MCF 10A (cell line): Measurements from ENCODE around the gene HSPA4. TPM values are rescaled to one million over a fixed set of nuclear protein-coding genes. Genes with fewer than 3 reads are reported as not detected.

ENCODE experiments used
- BruUV-seq: library from RNA; stranded (reverse); fragments of 400-500 nt; replicated peaks from 2 replicates; lab custom pipeline; 2021; lab: Mats Ljungman, UMichigan
- CTCF ChIA-PET: fragments of 300-600 bp; sonication (Branson Sonifier 250); formaldehyde crosslinking; extraction: SDS; loops from one replicate; lab custom pipeline; 2021; ENCODE audit warnings: antibody characterized with exemption, inconsistent platforms; lab: Yijun Ruan, JAX
- POLR2A ChIA-PET: fragments of 300-600, 350-650 bp; sonication (Branson Sonifier 250); formaldehyde crosslinking; extraction: SDS; loops from one replicate; lab custom pipeline; 2020; ENCODE audit warnings: antibody characterized with exemption, inconsistent platforms; lab: Yijun Ruan, JAX
- DNase-seq: peaks from one replicate; pipeline ENCODE4 v3.0.0-alpha.2; 2018; ENCODE audit not compliant: unreplicated experiment
- H3K27ac Mint-ChIP-seq: one replicate; pipeline ENCODE4 v1.8.0; 2022; ENCODE audit warnings: mild to moderate bottlenecking, low read depth, mixed read lengths; ENCODE audit not compliant: unreplicated experiment
- H3K27me3 Mint-ChIP-seq: one replicate; pipeline ENCODE4 v1.8.0; 2022; ENCODE audit warnings: mixed read lengths; ENCODE audit not compliant: insufficient read depth, unreplicated experiment
- H3K36me3 Mint-ChIP-seq: one replicate; pipeline ENCODE4 v1.8.0; 2022; ENCODE audit warnings: mild to moderate bottlenecking, moderate library complexity, mixed read lengths; ENCODE audit not compliant: insufficient read depth, unreplicated experiment
- H3K4me1 Mint-ChIP-seq: one replicate; pipeline ENCODE4 v1.8.0; 2022; ENCODE audit warnings: mixed read lengths; ENCODE audit not compliant: insufficient read depth, unreplicated experiment
- H3K4me3 Mint-ChIP-seq: one replicate; pipeline ENCODE4 v1.8.0; 2022; ENCODE audit warnings: mild to moderate bottlenecking, moderate library complexity, mixed read lengths; ENCODE audit not compliant: unreplicated experiment
- H3K9me3 Mint-ChIP-seq: one replicate; pipeline ENCODE4 v1.8.0; 2022; ENCODE audit warnings: mixed read lengths; ENCODE audit not compliant: unreplicated experiment
- CTCF ChIP-seq: fragments of 200-600 bp; IDR thresholded peaks from one replicate; pipeline ENCODE4 v1.8.0; 2022; ENCODE audit warnings: antibody characterized with exemption, mild to moderate bottlenecking; ENCODE audit not compliant: unreplicated experiment
- intact Hi-C: fragments of 100-400 bp; cut with micrococcal nuclease; formaldehyde crosslinking; loops from 2 replicates; pipeline ENCODE4 v1.14.1; 2022
- total RNA-seq: library from RNA; stranded (reverse); gene quantifications from 2 replicates; pipeline ENCODE4 v1.2.3, GENCODE V29; 2022

Gene HSPA4
- total RNA-seq, 1 experiment from 2014 or later = 218 TPM

- no TSS peak for BruUV-seq
- Mint-ChIP-seq H3K36me3 (peaks cover 3% of the 10 kb centered on the region), H3K27me3 (no peaks in the 10 kb centered on the region), H3K9me3 (no peaks in the 10 kb centered on the region), H3K27ac (no peak overlapping the region), H3K4me3 (no peak overlapping the region), H3K4me1 (peaks cover 10% of the 10 kb centered on the region)
- DNase-seq = no peak
- intact Hi-C loops = no loop called here
- CTCF ChIA-PET = interaction anchor here (0.6 kb wide), 1 partner anchor 40 kb away, joined by 4 read pairs; no protein-coding TSS in a partner anchor
- POLR2A ChIA-PET = interaction anchor here (1.0 to 7.4 kb wide), 3 partner anchors 14 to 66 kb away, joined by 4 to 79 read pairs (median 4); partner anchors contain the start of genes AFF4 and HSPA4
- no peak for TF ChIP-seq CTCF
These were observed 22.4 kb upstream of the HSPA4 start for GRCh38 chr5:133029416-133029815.

- intact Hi-C loops = no loop called here
- DNase-seq = no peak
- POLR2A ChIA-PET = interaction anchor here (1.0 to 7.4 kb wide), 6 partner anchors 8 to 71 kb away, joined by 4 to 79 read pairs (median 8); partner anchors contain the start of genes AFF4 and HSPA4
- Mint-ChIP-seq H3K4me1 (peaks cover 4% of the 10 kb centered on the region), H3K4me3 (no peak overlapping the region), H3K27ac (no peak overlapping the region), H3K27me3 (no peaks in the 10 kb centered on the region), H3K36me3 (no peaks in the 10 kb centered on the region), H3K9me3 (no peaks in the 10 kb centered on the region)
- no peak for TF ChIP-seq CTCF
- no TSS peak for BruUV-seq
- CTCF ChIA-PET = interaction anchor here (1.1 kb wide), 1 partner anchor 30 kb away, joined by 4 read pairs; no protein-coding TSS in a partner anchor
These were observed 21.3 kb upstream of the HSPA4 start for GRCh38 chr5:133030343-133031005.

GRCh38 chr5:133032852-133033742, 18.7 kb upstream of the HSPA4 start:
- CTCF ChIA-PET = interaction anchor here (0.6 kb wide), 1 partner anchor 42 kb away, joined by 3 read pairs; no protein-coding TSS in a partner anchor
- H3K4me3 Mint-ChIP-seq = no peak overlapping the region
- intact Hi-C loops = no loop called here
- H3K9me3 Mint-ChIP-seq = no peaks in the 10 kb centered on the region
- H3K36me3 Mint-ChIP-seq = peaks cover 4% of the 10 kb centered on the region
- TF ChIP-seq CTCF = no peak
- no peaks in the 10 kb centered on the region for H3K27me3 Mint-ChIP-seq
- BruUV-seq = no TSS peak
- no peak overlapping the region for H3K27ac Mint-ChIP-seq
- POLR2A ChIA-PET = interaction anchor here (0.6 to 7.4 kb wide), 4 partner anchors 8 to 71 kb away, joined by 3 to 79 read pairs (median 3); partner anchors contain the start of gene HSPA4
- H3K4me1 Mint-ChIP-seq = no peaks in the 10 kb centered on the region
- DNase-seq = no peak
